ENCODE measurements around the gene KRT2.

The KRT2 gene

GRCh38 chr12:52689936-52690335 lies 37.9 kb upstream of the KRT2 start:
- H3K27ac Mint-ChIP-seq, result no peak overlapping the region
- peaks cover 14% of the 10 kb centered on the region for H3K4me1 Mint-ChIP-seq (ENCODE audit: low read depth)
- no peak for DNase-seq (ENCODE audit: low spot score)
- H3K4me3 Mint-ChIP-seq, result no peak overlapping the region
- peaks cover 58% of the 10 kb centered on the region for H3K27me3 Mint-ChIP-seq (ENCODE audit: low read depth)
- no peaks in the 10 kb centered on the region for H3K36me3 Mint-ChIP-seq (ENCODE audit: low read depth)
- H3K9me3 Mint-ChIP-seq, result no peaks in the 10 kb centered on the region

DNA sequence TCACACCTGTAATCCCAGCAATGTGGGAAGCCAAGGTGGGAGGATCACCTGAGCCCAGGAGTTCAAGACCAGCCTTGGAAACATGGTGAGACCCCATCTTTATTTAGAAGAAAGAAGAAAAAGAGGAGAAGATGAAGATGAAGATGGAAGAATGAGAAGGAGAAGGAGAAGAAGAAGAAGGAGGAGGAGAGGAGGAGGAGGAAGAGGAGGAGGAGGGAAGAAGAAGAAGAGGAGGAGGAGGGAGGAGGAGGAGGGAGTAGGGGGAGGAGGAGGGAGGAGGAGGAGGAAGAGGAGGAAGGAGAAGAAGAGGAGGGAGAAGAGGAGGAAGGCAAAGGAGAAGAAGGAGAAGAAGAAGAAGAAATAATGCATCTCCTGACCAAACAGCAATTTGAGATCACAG lies 37.2 kb upstream of the KRT2 start:
- peaks cover 62% of the 10 kb centered on the region for H3K27me3 Mint-ChIP-seq (ENCODE audit: low read depth)
- H3K36me3 Mint-ChIP-seq (ENCODE audit: low read depth), result no peaks in the 10 kb centered on the region
- peaks cover 14% of the 10 kb centered on the region for H3K4me1 Mint-ChIP-seq (ENCODE audit: low read depth)
- H3K4me3 Mint-ChIP-seq, result no peak overlapping the region
- no peak overlapping the region for H3K27ac Mint-ChIP-seq
- DNase-seq (ENCODE audit: low spot score), result no peak
- no peaks in the 10 kb centered on the region for H3K9me3 Mint-ChIP-seq

- peaks cover 67% of the 10 kb centered on the region for H3K27me3 Mint-ChIP-seq (ENCODE audit: low read depth)
- no peak overlapping the region for H3K4me3 Mint-ChIP-seq
- no peak overlapping the region for H3K27ac Mint-ChIP-seq
- H3K4me1 Mint-ChIP-seq (ENCODE audit: low read depth), result peaks cover 14% of the 10 kb centered on the region
- DNase-seq (ENCODE audit: low spot score), result no peak
- H3K9me3 Mint-ChIP-seq, result no peaks in the 10 kb centered on the region
- no peaks in the 10 kb centered on the region for H3K36me3 Mint-ChIP-seq (ENCODE audit: low read depth)
Measured at GRCh38 chr12:52688481-52688880, 36.5 kb upstream of the KRT2 start.

DNA sequence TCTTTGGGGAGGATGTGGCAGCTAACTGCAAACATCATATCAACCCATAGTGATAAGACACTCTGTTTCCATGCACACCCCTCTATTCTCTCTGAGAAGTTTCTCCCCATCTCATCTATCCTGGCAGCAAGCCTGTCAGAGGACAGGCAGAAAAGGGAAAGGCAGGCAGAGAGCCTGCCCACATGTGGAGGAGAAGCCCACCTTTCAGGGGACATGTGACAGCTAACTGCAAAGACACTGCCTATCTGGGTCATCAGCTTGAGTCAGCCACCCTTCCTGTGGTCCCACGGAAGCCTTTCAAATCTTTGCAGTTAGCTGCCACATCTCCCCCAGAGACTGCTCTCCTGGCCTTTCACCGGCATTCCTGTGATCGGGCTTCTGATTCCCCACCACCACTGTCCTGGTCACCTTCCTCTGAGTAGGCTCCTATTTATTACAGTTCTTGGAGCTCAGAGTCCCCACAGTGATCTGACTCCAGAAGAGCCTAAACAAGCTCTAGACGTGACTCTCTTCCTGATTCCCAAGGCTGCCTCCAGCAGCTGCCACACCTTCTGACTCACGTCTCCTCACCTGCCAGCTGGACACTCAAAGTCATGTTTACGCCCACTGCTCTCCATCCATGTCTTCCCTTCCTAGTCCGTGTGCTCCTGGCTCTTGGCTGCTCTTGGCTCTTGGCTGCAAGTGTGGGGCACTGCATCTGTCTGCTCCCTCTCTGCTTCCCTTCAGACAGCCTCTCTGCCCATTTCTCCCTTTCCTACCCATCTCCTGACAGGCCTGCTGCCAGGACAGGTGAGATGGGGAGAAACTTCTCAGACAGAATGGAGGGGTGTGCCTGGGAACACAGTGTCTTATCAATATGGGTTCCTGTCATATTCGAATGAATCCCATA lies 35.7 kb upstream of the KRT2 start:
- H3K27ac Mint-ChIP-seq, result no peak overlapping the region
- H3K4me1 Mint-ChIP-seq (ENCODE audit: low read depth), result peaks cover 14% of the 10 kb centered on the region

GRCh38 chr12:52686756-52687487 lies 34.9 kb upstream of the KRT2 start:
- H3K4me3 Mint-ChIP-seq, result no peak overlapping the region
- H3K9me3 Mint-ChIP-seq, result no peaks in the 10 kb centered on the region
- H3K36me3 Mint-ChIP-seq (ENCODE audit: low read depth), result no peaks in the 10 kb centered on the region
- peaks cover 52% of the 10 kb centered on the region for H3K27me3 Mint-ChIP-seq (ENCODE audit: low read depth)
- H3K27ac Mint-ChIP-seq, result no peak overlapping the region
- H3K4me1 Mint-ChIP-seq (ENCODE audit: low read depth), result peaks cover 19% of the 10 kb centered on the region
- DNase-seq (ENCODE audit: low spot score), result no peak

More for the DNA sequence above, 35.7 kb upstream of the KRT2 start:
- H3K4me3 Mint-ChIP-seq, result no peak overlapping the region
- no peaks in the 10 kb centered on the region for H3K9me3 Mint-ChIP-seq
- no peak for DNase-seq (ENCODE audit: low spot score)
- no peaks in the 10 kb centered on the region for H3K36me3 Mint-ChIP-seq (ENCODE audit: low read depth)
- peaks cover 60% of the 10 kb centered on the region for H3K27me3 Mint-ChIP-seq (ENCODE audit: low read depth)

DNA sequence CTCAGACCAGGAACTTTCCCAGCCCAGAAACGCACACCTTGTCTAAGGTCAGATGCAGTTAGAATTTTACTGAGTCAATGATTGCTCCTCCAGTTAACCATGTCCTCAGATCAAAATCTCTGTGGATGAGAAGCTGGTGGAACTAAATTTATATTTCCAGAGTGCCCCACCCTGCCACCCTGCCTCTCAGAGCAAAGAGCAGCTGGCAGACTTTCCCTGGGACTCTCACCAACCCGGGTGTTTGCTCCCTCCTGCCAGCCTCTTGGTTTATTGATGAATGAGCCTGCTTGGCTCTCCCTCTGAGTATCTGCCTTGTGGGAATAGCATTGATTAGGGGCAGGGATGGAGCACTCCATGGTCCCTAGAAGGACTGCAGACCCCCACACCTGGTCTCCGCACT lies 34.1 kb upstream of the KRT2 start:
- Mint-ChIP-seq H3K27ac (no peak overlapping the region), H3K4me3 (no peak overlapping the region), H3K9me3 (no peaks in the 10 kb centered on the region), H3K4me1 (ENCODE audit: low read depth) (peaks cover 24% of the 10 kb centered on the region), H3K27me3 (ENCODE audit: low read depth) (peaks cover 45% of the 10 kb centered on the region), H3K36me3 (ENCODE audit: low read depth) (no peaks in the 10 kb centered on the region)
- no peak for DNase-seq (ENCODE audit: low spot score)

GRCh38 chr12:52685406-52685890 lies 33.4 kb upstream of the KRT2 start:
- no peak for DNase-seq (ENCODE audit: low spot score)
- Mint-ChIP-seq H3K9me3 (no peaks in the 10 kb centered on the region), H3K27me3 (ENCODE audit: low read depth) (peaks cover 44% of the 10 kb centered on the region), H3K4me1 (ENCODE audit: low read depth) (peaks cover 25% of the 10 kb centered on the region), H3K36me3 (ENCODE audit: low read depth) (no peaks in the 10 kb centered on the region), H3K4me3 (no peak overlapping the region), H3K27ac (no peak overlapping the region)

DNA sequence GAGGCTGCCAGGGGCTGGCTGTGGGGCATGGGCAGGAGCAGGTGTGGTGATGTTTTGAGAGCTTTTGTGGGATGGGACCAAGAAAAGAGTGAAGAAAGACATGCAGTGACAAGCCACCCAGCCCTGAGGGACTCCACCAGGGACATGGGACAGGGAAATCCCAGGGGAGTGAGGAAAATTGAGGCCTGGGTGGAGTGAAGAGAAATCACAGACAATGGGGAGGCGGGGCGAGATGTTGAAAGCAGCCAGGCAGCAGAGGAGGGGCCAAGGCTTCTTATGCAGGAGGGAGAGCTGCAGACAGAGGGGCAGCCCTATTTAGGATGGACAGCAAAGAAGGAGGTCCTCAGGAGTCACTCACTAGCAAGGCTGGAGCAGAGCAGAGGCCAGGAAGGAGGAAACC lies 32.4 kb upstream of the KRT2 start:
- Mint-ChIP-seq H3K27me3 (ENCODE audit: low read depth) (peaks cover 42% of the 10 kb centered on the region), H3K36me3 (ENCODE audit: low read depth) (no peaks in the 10 kb centered on the region), H3K4me1 (ENCODE audit: low read depth) (peaks cover 31% of the 10 kb centered on the region), H3K27ac (no peak overlapping the region), H3K9me3 (no peaks in the 10 kb centered on the region), H3K4me3 (no peak overlapping the region)
- DNase-seq (ENCODE audit: low spot score), result no peak

GRCh38 chr12:52683575-52684300 lies 31.7 kb upstream of the KRT2 start:
- no peak overlapping the region for H3K4me3 Mint-ChIP-seq
- H3K27ac Mint-ChIP-seq, result no peak overlapping the region
- no peaks in the 10 kb centered on the region for H3K9me3 Mint-ChIP-seq
- H3K36me3 Mint-ChIP-seq (ENCODE audit: low read depth), result no peaks in the 10 kb centered on the region
- DNase-seq (ENCODE audit: low spot score), result no peak
- peaks cover 35% of the 10 kb centered on the region for H3K27me3 Mint-ChIP-seq (ENCODE audit: low read depth)
- H3K4me1 Mint-ChIP-seq (ENCODE audit: low read depth), result peaks cover 31% of the 10 kb centered on the region

- Mint-ChIP-seq H3K36me3 (ENCODE audit: low read depth) (no peaks in the 10 kb centered on the region), H3K27ac (no peak overlapping the region), H3K27me3 (ENCODE audit: low read depth) (peaks cover 29% of the 10 kb centered on the region), H3K4me1 (ENCODE audit: low read depth) (peaks cover 34% of the 10 kb centered on the region), H3K4me3 (no peak overlapping the region), H3K9me3 (no peaks in the 10 kb centered on the region)
- no peak for DNase-seq (ENCODE audit: low spot score)
Measured at GRCh38 chr12:52682938-52683574, 31.0 kb upstream of the KRT2 start.

GRCh38 chr12:52682381-52682660 lies 30.3 kb upstream of the KRT2 start:
- Mint-ChIP-seq H3K4me1 (ENCODE audit: low read depth) (peaks cover 37% of the 10 kb centered on the region), H3K27ac (no peak overlapping the region), H3K9me3 (no peaks in the 10 kb centered on the region), H3K36me3 (ENCODE audit: low read depth) (no peaks in the 10 kb centered on the region), H3K4me3 (no peak overlapping the region), H3K27me3 (ENCODE audit: low read depth) (peaks cover 26% of the 10 kb centered on the region)
- no peak for DNase-seq (ENCODE audit: low spot score)

- DNase-seq (ENCODE audit: low spot score), result no peak
- peaks cover 41% of the 10 kb centered on the region for H3K4me1 Mint-ChIP-seq (ENCODE audit: low read depth)
- H3K9me3 Mint-ChIP-seq, result no peaks in the 10 kb centered on the region
- H3K27ac Mint-ChIP-seq, result no peak overlapping the region
- no peaks in the 10 kb centered on the region for H3K36me3 Mint-ChIP-seq (ENCODE audit: low read depth)
- peaks cover 23% of the 10 kb centered on the region for H3K27me3 Mint-ChIP-seq (ENCODE audit: low read depth)
- peak overlapping the region; percentile 5 for H3K4me3 Mint-ChIP-seq
Measured at GRCh38 chr12:52681526-52682380, 29.7 kb upstream of the KRT2 start.

DNA sequence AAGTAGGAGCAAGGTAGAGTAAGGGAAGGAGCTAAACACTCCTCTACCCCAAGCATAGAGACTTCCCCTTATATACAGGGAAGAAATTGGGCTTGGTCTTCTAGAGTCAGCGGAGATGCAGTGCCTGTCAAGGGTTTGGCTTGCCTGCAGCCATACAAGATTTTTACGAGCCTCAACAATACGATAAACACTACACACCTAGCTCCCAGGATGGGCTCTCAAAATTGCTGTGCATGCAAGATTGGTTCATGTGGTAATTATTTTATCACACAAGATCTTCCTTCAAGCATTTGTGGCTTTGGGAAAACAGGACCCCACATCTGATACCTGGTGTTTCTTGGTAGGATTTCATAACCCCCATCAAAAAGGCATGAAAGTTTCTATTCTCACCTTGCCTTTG lies 28.4 kb upstream of the KRT2 start, which contains the start of gene KRT1:
TSS of gene KRT1 (minus strand) at position 45 of the 400 bp plus-strand sequence. CDS start 59 bp downstream, outside the sequence.
- Mint-ChIP-seq H3K9me3 (no peaks in the 10 kb centered on the region), H3K4me1 (ENCODE audit: low read depth) (peaks cover 52% of the 10 kb centered on the region), H3K4me3 (peak within 1 kb of the TSS; percentile 58), H3K27me3 (ENCODE audit: low read depth) (peaks cover 18% of the 10 kb centered on the region), H3K36me3 (ENCODE audit: low read depth) (peaks cover 3% of the 10 kb centered on the region), H3K27ac (no peak within 1 kb of the TSS)
- DNase-seq (ENCODE audit: low spot score), result no peak
